K562 (cell line): ENCODE data around the gene ZMAT2. TPM values are rescaled to one million over a fixed set of nuclear protein-coding genes. Genes with fewer than 3 reads are reported as not detected.

Source experiments
- CHD1 ChIP-seq: fragments of 200-600 bp; sonication (generic); IDR thresholded peaks from one replicate; pipeline ENCODE4 v1.6.1; 2012; ENCODE audit warnings: mild to moderate bottlenecking, moderate library complexity, low read length, inconsistent platforms
- FOS ChIP-seq: IDR thresholded peaks from 3 replicates; pipeline ENCODE4 v1.6.1; 2011; ENCODE audit not compliant: insufficient read length; ENCODE audit errors: extremely low read depth
- HDAC8 ChIP-seq: fragments of 450-650 bp; IDR thresholded peaks from 2 replicates; pipeline ENCODE4 v1.6.1; 2016; ENCODE audit warnings: mild to moderate bottlenecking, missing genetic modification characterization, moderate library complexity, missing compliant biosample characterization
- HLTF ChIP-seq: fragments of 450-650 bp; IDR thresholded peaks from 2 replicates; pipeline ENCODE4 v1.6.1; 2016
- RB1 ChIP-seq: fragments of 450-650 bp; IDR thresholded peaks from 2 replicates; pipeline ENCODE4 v1.6.1; 2017; ENCODE audit warnings: low read depth, mild to moderate bottlenecking
- SMAD1 ChIP-seq: fragments of 150-350 bp; IDR thresholded peaks from 2 replicates; pipeline ENCODE4 v1.6.1; 2014; ENCODE audit warnings: low read length, low read depth; ENCODE audit not compliant: partially characterized antibody
- SREBF2 ChIP-seq: sonication (generic); formaldehyde crosslinking; IDR thresholded peaks from 2 replicates; pipeline ENCODE4 v1.4.0; 2020; ENCODE audit warnings: mild to moderate bottlenecking, missing genetic modification reagents
- TAF1 ChIP-seq: IDR thresholded peaks from 2 replicates; pipeline ENCODE4 v1.6.1; 2011; ENCODE audit warnings: mild to moderate bottlenecking, low read length, moderate library complexity; ENCODE audit not compliant: insufficient read depth, control insufficient read depth, severe bottlenecking; ENCODE audit errors: extremely low read depth
- ZNF146 ChIP-seq: IDR thresholded peaks from one replicate; pipeline ENCODE4 v1.6.1; 2018; ENCODE audit warnings: missing compliant biosample characterization; ENCODE audit not compliant: unreplicated experiment
- ZNF224 ChIP-seq: sonication (generic); formaldehyde crosslinking; IDR thresholded peaks from 2 replicates; pipeline ENCODE4 v1.8.0; 2022; ENCODE audit warnings: mild to moderate bottlenecking, missing genetic modification reagents
- polyA plus RNA-seq, 8 experiments: library from polyadenylated mRNA; depleted of rRNA in 4 of 8; stranded (reverse) in 5 of 8; unstranded in 3 of 8; fragments of >200 nt; fragmentation: Nextera tagmentation in 2 of 8; fragmentation: Illumina TruSeq in 1 of 8; extraction: Ambion mirVana in 2 of 8; extraction: Trizol in 1 of 8; gene quantifications; 2 replicates each; pipeline versions ENCODE4 v1.2.1 to v1.2.3, GENCODE V29; 2011 to 2014; ENCODE audit warnings: inconsistent platforms in 1 of 8, missing spikeins in 1 of 8
- total RNA-seq, 7 experiments: library from RNA; depleted of rRNA in 6 of 7; stranded (reverse); fragments of >200 nt in 6 of 7; fragmentation: Illumina TruSeq in 2 of 7; extraction: Trizol in 2 of 7; gene quantifications; 2 replicates each; pipeline versions ENCODE4 v1.2.1 to v1.2.3, GENCODE V29; 2011 to 2021; ENCODE audit warnings: low replicate concordance in 1 of 7
- TF ChIP-seq, protein P1 (sequence below): fragments of 250-450 bp; sonication (Bioruptor Pico); IDR thresholded peaks from 2 replicates; pipeline ENCODE4 v1.4.0; 2020; ENCODE audit warnings: borderline replicate concordance
- TF ChIP-seq, protein P2 (sequence below): sonication (generic); formaldehyde crosslinking; IDR thresholded peaks from 2 replicates; pipeline ENCODE4 v1.8.1; 2023; ENCODE audit warnings: missing genetic modification reagents, mild to moderate bottlenecking, borderline replicate concordance
- TF ChIP-seq, protein P3 (sequence below), 2 experiments: fragments of 450-650 bp; IDR thresholded peaks; 2 replicates each; pipeline ENCODE4 v1.6.1; 2016
- TF ChIP-seq, protein P4 (sequence below): fragments of 250-450 bp; sonication (Bioruptor Pico); IDR thresholded peaks from 2 replicates; pipeline ENCODE4 v1.6.1; 2021; ENCODE audit warnings: mild to moderate bottlenecking
- TF ChIP-seq, protein P5 (sequence below): sonication (generic); formaldehyde crosslinking; IDR thresholded peaks from 2 replicates; pipeline ENCODE4 v1.8.0; 2022; ENCODE audit warnings: mild to moderate bottlenecking, missing genetic modification reagents
- TF ChIP-seq, protein P6 (sequence below): fragments of 250-450 bp; sonication (Bioruptor Pico); IDR thresholded peaks from 2 replicates; pipeline ENCODE4 v1.8.0; 2021; ENCODE audit warnings: borderline replicate concordance, mild to moderate bottlenecking, moderate library complexity; ENCODE audit not compliant: poor library complexity, severe bottlenecking

Gene ZMAT2
- total and polyA plus RNA-seq, 9 of the 15 experiments (the other 6 are each of a cell fraction or from before 2014, with no cell fraction given), result 44.2 to 101 (median 69.2) TPM

DNA sequence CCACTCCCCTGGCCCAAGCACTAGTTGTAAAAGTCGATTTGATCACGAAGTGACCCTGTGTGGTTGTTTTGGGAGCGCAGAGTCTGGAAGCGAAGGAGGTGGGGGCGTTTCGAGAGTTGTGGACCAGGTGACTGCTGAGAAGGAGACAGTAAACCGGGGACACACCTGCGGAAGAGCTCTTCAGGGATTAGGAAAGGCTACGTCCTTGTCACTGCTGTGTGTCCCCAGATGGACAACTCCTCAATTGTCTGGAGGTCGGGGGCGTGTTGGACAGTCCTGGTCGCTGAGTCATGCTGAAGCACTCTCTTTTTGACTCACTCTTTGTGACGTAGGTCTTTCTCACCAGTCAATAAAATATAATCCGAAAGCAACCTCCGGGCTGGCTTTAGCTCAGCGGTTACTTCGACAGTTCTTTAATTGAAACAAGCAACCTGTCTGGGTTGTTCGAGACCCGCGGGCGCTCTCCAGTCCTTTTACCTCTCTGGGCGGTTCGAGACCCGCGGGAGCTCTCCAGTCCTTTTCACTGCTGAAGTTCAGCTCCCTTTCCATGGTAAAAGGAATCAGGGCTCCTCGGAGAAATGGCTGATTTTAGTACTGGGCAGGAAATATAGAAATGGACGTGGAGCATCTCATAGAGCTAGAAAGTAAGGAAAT lies 10.8 kb downstream of the ZMAT2 start (continued):
- TF ChIP-seq, protein P1, sequence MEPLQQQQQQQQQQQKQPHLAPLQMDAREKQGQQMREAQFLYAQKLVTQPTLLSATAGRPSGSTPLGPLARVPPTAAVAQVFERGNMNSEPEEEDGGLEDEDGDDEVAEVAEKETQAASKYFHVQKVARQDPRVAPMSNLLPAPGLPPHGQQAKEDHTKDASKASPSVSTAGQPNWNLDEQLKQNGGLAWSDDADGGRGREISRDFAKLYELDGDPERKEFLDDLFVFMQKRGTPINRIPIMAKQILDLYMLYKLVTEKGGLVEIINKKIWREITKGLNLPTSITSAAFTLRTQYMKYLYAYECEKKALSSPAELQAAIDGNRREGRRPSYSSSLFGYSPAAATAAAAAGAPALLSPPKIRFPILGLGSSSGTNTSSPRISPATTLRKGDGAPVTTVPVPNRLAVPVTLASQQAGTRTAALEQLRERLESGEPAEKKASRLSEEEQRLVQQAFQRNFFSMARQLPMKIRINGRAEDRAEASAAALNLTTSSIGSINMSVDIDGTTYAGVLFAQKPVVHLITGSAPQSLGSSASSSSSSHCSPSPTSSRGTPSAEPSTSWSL, result no peak
- TF ChIP-seq HLTF, result no peak
- no peak for TF ChIP-seq ZNF224 (CRISPR knock-in tag)
- TF ChIP-seq ZNF146 (CRISPR knock-in tag), result no peak
- TF ChIP-seq, protein P2, sequence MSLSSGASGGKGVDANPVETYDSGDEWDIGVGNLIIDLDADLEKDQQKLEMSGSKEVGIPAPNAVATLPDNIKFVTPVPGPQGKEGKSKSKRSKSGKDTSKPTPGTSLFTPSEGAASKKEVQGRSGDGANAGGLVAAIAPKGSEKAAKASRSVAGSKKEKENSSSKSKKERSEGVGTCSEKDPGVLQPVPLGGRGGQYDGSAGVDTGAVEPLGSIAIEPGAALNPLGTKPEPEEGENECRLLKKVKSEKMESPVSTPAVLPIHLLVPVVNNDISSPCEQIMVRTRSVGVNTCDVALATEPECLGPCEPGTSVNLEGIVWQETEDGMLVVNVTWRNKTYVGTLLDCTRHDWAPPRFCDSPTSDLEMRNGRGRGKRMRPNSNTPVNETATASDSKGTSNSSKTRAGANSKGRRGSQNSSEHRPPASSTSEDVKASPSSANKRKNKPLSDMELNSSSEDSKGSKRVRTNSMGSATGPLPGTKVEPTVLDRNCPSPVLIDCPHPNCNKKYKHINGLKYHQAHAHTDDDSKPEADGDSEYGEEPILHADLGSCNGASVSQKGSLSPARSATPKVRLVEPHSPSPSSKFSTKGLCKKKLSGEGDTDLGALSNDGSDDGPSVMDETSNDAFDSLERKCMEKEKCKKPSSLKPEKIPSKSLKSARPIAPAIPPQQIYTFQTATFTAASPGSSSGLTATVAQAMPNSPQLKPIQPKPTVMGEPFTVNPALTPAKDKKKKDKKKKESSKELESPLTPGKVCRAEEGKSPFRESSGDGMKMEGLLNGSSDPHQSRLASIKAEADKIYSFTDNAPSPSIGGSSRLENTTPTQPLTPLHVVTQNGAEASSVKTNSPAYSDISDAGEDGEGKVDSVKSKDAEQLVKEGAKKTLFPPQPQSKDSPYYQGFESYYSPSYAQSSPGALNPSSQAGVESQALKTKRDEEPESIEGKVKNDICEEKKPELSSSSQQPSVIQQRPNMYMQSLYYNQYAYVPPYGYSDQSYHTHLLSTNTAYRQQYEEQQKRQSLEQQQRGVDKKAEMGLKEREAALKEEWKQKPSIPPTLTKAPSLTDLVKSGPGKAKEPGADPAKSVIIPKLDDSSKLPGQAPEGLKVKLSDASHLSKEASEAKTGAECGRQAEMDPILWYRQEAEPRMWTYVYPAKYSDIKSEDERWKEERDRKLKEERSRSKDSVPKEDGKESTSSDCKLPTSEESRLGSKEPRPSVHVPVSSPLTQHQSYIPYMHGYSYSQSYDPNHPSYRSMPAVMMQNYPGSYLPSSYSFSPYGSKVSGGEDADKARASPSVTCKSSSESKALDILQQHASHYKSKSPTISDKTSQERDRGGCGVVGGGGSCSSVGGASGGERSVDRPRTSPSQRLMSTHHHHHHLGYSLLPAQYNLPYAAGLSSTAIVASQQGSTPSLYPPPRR (CRISPR knock-in tag), result no peak
- TF ChIP-seq, protein P3, sequence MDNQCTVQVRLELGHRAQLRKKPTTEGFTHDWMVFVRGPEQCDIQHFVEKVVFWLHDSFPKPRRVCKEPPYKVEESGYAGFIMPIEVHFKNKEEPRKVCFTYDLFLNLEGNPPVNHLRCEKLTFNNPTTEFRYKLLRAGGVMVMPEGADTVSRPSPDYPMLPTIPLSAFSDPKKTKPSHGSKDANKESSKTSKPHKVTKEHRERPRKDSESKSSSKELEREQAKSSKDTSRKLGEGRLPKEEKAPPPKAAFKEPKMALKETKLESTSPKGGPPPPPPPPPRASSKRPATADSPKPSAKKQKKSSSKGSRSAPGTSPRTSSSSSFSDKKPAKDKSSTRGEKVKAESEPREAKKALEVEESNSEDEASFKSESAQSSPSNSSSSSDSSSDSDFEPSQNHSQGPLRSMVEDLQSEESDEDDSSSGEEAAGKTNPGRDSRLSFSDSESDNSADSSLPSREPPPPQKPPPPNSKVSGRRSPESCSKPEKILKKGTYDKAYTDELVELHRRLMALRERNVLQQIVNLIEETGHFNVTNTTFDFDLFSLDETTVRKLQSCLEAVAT (IDR thresholded peaks at IDR 0.05), result peak in 1 of 2 experiments; percentile 41; a peak in 2 of 4 replicates
- TF ChIP-seq RB1, result peak; percentile 83
- TF ChIP-seq FOS, result peak; percentile 37
- no peak for TF ChIP-seq SREBF2
- peak; percentile 59 for TF ChIP-seq TAF1
- TF ChIP-seq, protein P4, sequence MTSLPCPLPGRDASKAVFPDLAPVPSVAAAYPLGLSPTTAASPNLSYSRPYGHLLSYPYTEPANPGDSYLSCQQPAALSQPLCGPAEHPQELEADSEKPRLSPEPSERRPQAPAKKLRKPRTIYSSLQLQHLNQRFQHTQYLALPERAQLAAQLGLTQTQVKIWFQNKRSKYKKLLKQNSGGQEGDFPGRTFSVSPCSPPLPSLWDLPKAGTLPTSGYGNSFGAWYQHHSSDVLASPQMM (CRISPR knock-in tag), result no peak
- TF ChIP-seq, protein P5, sequence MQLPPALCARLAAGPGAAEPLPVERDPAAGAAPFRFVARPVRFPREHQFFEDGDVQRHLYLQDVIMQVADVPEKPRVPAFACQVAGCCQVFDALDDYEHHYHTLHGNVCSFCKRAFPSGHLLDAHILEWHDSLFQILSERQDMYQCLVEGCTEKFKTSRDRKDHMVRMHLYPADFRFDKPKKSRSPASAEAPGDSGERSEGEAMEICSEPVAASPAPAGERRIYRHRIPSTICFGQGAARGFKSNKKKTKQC (CRISPR knock-in tag), result no peak
- TF ChIP-seq, protein P6, sequence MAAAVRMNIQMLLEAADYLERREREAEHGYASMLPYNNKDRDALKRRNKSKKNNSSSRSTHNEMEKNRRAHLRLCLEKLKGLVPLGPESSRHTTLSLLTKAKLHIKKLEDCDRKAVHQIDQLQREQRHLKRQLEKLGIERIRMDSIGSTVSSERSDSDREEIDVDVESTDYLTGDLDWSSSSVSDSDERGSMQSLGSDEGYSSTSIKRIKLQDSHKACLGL, result no peak
- no peak for TF ChIP-seq HDAC8 (tag)
- TF ChIP-seq SMAD1, result no peak
- no peak for TF ChIP-seq CHD1
